ENCODE data around the gene PLCH2.

PLCH2 gene

GRCh38 chr1:2517966-2518365, 41.9 kb downstream of the PLCH2 start:
- DNase-seq, result no peak

DNA sequence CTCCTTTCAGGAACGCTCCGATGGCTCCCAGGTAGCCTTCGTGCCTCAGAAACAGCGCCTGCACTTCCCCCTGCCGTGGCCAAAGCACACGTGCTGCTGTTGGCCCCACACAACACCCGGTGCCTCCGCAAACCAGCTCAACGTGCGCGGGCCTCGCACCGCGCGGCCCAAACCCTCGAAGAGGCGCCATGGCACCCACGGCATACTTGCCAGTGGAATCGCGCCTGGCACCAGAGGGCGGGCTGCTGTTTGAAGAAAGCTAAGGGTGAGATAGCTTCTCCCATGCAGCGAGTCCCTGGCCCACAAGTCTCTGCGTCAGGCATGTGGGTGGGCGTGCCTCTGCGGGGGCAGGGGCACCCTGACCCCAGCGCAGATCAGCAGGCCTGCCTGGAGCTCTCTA, 42.4 kb downstream of the PLCH2 start:
- DNase-seq, result no peak

GRCh38 chr1:2519029-2519685, 43.1 kb downstream of the PLCH2 start:
- no peak for DNase-seq

DNA sequence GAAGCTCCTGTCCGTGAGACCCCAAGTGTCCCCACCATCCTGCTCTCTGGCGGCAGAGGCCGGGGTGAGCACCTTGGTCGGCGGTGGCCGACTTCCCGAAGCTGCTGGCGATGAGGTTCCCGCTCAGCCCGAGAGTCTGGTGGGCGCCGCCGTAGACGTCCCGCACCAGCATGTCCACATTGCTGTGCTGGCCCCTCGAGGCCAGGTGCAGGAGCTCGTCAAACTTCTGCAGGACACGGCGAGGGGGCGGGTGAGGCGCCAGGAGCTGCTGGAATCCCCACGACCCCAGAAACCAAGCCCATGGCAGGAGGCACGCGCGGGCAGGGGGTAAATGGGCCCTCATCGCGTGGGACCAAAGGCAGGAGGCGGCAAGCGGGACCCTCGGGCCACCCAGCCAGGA, 43.6 kb downstream of the PLCH2 start:
- DNase-seq, result no peak

- no peak for DNase-seq
Measured at GRCh38 chr1:2520206-2520605, 44.1 kb downstream of the PLCH2 start.

- DNase-seq, result no peak
Measured at GRCh38 chr1:2520806-2521205, 44.7 kb downstream of the PLCH2 start.

DNA sequence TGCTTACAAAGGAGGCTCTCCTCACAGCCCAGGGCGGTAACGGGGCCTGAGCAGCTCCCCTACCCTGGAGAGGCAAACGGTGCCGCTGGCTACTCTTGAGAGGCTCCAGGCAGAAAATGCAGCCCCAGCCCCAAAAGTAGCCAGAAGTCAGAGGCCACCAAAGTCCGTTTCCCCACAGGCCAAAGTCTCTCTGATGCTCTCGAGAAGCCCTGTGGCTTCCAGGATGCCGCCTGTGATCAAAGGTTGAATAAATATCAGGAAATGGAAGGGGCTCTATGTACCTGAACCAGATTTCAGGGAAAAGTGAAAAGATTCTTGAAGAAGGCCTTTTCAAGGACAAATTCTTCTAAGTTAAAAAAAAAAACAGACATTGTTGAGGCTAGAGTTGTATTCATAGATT, 46.1 kb downstream of the PLCH2 start:
- DNase-seq, result no peak

DNA sequence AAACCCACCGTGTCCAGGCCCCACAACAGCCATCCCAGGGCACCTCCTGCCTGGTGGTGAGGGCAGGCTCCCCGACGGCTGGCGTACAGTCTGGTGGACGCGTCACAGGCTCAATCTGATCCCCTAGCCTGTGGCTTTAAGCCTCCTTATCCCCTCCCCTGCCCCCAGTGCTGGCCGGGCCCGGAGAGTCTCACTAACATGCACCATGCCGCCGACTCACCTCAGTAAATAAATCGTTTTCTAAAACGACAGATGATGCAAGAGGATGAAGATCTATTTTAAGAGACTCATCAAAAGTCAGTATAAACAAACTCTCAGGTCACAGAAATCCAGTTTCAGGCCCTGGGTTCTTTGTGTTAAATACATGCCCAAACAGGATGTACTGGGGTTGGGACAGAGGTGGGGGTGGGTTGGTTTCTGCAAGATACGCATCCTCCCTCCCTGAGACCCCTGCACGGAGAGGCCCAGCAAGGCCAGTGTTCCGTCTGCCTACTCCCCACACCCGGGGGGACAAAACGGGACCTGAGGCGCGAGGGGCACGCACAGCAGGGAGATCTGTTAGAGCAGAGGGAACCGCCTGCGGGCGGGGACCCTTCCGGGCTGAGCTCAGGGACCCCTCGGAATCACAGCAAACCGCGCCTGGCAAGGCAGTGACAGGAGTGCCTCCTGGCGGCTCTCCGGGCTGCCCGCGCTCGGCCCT, 47.3 kb downstream of the PLCH2 start:
- no peak for DNase-seq

DNA sequence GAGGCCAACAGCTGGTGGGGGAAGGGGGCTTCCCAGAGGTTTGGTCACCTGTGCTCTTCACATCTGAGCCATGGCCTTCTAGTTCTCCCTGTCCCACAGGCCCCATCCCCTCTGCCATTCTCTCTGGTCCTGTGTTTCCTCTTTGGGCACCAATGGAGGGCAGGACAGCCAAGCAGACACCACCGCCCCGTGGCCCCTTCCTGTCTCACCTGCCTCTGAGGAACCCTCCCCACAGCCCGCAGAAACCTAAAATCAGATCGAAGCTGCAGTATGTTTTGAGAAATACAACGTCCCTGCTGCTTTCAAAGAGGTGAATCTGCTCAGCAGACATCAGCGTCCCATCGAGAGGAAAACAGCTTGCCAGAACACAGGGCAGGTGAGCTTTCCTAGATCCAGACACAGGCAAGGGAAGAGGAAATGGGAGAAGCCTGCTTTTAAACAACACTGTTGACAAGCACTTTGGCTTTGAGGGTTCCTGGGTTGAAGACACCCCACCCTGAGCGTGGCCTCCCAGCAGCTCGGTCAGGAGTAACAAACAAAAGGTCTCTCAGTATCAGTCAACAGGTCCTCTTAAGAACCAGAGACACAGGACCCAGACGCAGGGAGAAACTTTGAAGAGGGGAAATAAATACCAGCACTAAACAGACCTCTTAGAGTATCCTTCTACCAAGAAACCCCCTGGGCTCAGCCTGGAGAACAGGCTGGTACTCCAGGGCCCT, 48.0 kb downstream of the PLCH2 start:
- DNase-seq, result no peak

- no peak for DNase-seq
Measured at GRCh38 chr1:2525572-2525919, 49.5 kb downstream of the PLCH2 start.

DNA sequence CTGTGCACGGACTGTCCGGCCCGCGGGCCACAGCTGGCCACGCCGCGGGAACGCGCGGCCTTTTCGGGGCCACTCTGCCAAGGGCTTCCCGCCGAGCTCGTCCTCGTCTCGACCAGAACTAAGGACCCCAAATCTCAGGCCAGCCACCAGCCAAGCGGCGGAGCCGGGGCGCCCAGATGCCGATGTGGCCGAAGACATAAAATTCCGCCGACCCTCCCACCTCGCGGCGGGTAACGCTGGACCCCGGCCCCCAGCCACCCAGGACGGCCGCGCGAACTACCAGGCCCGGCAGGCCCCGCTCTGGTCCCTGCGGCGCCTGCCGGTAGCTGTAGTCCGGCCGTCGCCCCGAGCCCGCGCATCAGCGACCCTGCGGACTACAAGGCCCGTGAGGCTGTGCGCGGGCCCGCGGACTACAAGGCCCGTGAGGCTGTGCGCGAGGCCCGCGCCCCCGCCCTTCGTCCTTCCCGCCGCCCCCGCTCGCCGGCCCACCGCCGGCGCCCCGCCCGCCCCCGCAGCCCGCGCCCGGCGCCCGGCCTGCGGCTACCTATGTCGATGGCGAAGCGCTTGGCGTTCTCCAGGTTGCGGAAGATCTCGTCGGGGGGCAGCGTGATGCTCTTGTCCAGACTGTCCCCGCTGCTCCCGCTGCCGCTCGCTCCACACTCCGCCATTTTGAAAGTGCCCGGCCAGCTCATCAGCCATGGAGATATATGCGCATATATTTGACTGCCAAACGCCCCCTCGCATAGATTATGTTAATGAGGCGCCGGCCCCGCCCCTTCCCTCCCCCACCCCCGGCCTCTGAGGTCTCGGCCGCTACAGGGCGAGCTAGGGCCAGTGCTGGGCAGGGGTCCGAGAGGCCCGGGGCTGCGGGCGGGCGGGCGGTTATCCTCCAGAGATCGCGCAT, 50.1 kb downstream of the PLCH2 start, which contains the start of gene PANK4:
PANK4 (minus strand) TSS at position 677 of the 904 bp plus-strand sequence; CDS start at position 668, 9 bp downstream.
- peak; percentile 58 for DNase-seq

GRCh38 chr1:2526824-2527555, 50.9 kb downstream of the PLCH2 start:
- DNase-seq, result no peak

DNA sequence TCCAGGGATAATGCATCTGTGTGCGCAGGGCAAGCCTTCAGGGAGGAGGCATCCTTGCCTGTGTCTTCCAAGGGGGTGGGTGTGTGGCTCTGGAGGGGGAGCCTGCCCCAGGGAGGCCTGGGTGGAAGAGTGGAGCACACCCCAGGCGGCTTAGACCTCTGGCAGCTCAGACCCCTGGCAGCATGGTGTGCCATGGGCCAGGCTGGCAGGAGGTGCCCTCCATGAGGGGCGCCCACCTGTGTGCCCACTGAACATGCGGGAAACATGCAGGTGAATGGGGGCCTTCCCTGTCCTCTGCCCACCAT, 51.4 kb downstream of the PLCH2 start:
- no peak for DNase-seq

DNA sequence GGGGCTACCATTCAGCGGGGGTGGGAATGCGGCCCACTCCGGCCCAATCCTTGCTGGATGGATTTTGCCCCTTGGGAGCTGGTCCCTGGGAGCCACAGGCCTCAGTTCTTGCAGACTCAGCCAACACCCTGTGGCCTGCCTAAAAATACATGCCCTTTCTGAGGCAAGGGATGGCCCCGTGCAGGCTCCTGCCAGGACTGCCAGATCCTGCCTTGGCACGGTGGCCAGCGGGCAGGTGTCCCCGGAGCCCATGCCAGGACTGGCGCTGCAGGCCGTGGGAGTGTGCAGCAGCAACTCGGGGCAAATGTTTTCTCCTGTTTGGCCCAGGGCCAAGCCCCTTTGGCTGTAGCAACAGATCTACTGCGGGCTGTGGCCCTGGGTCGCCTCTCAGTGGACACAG, 51.9 kb downstream of the PLCH2 start:
- DNase-seq, result no peak

- DNase-seq, result no peak
Measured at GRCh38 chr1:2528611-2528965, 52.5 kb downstream of the PLCH2 start.

GRCh38 chr1:2528966-2529783, 53.1 kb downstream of the PLCH2 start:
- no peak for DNase-seq

DNA sequence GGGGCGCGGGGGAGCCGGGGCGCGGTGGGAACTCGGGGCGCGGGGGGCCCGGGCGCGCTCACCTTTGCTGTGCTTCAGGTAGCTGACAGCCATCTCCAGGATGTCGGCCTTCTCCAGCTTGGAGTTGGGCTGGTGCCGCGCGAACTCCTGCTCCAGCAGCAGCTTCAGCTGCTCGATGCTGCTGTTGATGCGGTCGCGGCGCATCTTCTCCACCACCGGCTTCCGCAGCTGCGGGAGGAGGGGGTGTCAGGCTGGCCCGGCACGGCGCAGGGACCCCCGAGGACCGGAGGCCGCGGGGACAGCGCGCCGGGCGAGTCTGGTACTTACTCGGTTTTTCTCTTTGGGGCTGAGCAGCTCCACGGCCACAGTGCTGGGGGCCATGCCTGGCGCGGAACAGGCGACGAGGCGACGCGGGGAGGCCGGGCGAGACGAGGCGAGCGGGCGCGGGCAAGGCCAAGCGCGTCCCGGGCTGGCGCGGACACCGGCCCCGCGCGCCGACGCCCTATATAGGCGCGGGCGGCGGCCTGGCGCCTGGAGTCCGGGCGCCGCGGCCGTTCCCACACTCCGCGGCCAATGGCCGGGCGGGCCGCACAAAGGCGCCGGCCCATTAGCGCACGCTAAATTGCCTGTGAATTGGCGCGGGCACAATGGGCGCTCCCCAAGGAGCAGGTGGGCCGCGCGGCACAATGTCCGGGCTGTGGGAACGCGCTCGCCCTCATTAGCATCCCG, 53.9 kb downstream of the PLCH2 start, which contains the start of gene HES5:
HES5 (minus strand) TSS at position 480 of the 729 bp plus-strand sequence; CDS start at position 381, 99 bp downstream.
- peak; percentile 17 for DNase-seq

- DNase-seq, result no peak
Measured at GRCh38 chr1:2530513-2531361, 54.6 kb downstream of the PLCH2 start.

- no peak for DNase-seq
Measured at GRCh38 chr1:2532485-2533160, 56.5 kb downstream of the PLCH2 start.
